ENCODE results near the gene NRSN1.

- TF ChIP-seq, protein P1, sequence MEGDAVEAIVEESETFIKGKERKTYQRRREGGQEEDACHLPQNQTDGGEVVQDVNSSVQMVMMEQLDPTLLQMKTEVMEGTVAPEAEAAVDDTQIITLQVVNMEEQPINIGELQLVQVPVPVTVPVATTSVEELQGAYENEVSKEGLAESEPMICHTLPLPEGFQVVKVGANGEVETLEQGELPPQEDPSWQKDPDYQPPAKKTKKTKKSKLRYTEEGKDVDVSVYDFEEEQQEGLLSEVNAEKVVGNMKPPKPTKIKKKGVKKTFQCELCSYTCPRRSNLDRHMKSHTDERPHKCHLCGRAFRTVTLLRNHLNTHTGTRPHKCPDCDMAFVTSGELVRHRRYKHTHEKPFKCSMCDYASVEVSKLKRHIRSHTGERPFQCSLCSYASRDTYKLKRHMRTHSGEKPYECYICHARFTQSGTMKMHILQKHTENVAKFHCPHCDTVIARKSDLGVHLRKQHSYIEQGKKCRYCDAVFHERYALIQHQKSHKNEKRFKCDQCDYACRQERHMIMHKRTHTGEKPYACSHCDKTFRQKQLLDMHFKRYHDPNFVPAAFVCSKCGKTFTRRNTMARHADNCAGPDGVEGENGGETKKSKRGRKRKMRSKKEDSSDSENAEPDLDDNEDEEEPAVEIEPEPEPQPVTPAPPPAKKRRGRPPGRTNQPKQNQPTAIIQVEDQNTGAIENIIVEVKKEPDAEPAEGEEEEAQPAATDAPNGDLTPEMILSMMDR (IDR thresholded peaks at IDR 0.05): no peak
- no peak for TF ChIP-seq EZH2 (IDR thresholded peaks at IDR 0.05; ENCODE audit: borderline replicate concordance, insufficient read depth, low read depth, low read length, poor library complexity, severe bottlenecking)
These were observed 32.6 kb upstream of the NRSN1 start for GRCh38 chr6:24093381-24093780.
